Upper lobe of left lung (tissue), 4 donors: ENCODE measurements around the gene GABBR1.

Experiments used
- CTCF ChIP-seq, 6 experiments: fragments of 450-650 bp in 4 of 6; fragments of 200-600 bp in 2 of 6; sonication (generic) in 2 of 6; IDR thresholded peaks; one replicate each; pipeline ENCODE4 v1.5.1; 2016 to 2019; ENCODE audit warnings: antibody characterized with exemption in 6 of 6
- EP300 ChIP-seq, 4 donors: sonication (generic); formaldehyde crosslinking; IDR thresholded peaks; one replicate each; pipeline ENCODE4 v1.5.1; 2017; ENCODE audit warnings: antibody characterized with exemption in 4 of 4, control low read depth in 2 of 4
- POLR2A ChIP-seq, 4 donors: fragments of 450-650 bp; IDR thresholded peaks; one replicate each; pipeline ENCODE4 v1.5.1; 2016 to 2017; ENCODE audit warnings: antibody characterized with exemption in 4 of 4, mild to moderate bottlenecking in 2 of 4
- POLR2AphosphoS5 ChIP-seq, 2 donors: sonication (generic); formaldehyde crosslinking; IDR thresholded peaks; one replicate each; pipeline ENCODE4 v1.5.1; 2017; ENCODE audit warnings: antibody characterized with exemption in 2 of 2

- TF ChIP-seq POLR2AphosphoS5 (IDR thresholded peaks at IDR 0.05) (no peak), CTCF (IDR thresholded peaks at IDR 0.05) (no peak), EP300 (IDR thresholded peaks at IDR 0.05) (no peak), POLR2A (IDR thresholded peaks at IDR 0.05) (no peak)
Measured at GRCh38 chr6:29631860-29632731, 887 bp downstream of the GABBR1 start.
